Measurements from ENCODE around the gene NBPF6. TPM values are rescaled to one million over a fixed set of nuclear protein-coding genes. Genes with fewer than 3 reads are reported as not detected.
"Not testable (repeated sequence)": the region's sequence is repeated elsewhere in the genome, so short reads cannot be mapped to it uniquely, and the experiment has no call there.

NBPF6 gene
- total RNA-seq, 1 experiment from 2014 or later: not detected

DNA sequence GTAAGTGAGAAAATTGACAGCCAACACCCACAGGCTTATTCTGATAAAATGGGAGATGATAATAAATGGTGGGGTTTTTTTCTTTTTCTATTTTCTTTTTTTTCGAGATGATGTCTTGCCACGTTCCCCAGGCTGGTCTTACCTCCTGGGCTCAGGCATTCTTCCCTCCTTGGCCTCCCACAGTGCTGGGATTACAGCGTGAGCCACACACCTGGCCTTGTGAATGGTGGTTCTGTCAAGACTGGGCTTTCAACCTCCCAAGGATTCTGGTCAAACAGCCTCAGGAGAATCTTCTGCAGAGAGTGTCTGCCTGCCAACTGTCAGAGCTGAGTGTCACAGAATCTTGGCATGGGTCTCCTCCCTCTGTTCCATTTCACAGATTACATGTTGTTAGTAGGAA lies 16.7 kb upstream of the NBPF6 start:
- not testable (repeated sequence) for H4K8ac ChIP-seq (replicated peaks; ENCODE audit: insufficient read length, low read depth, low read length); H3K79me1 ChIP-seq (ENCODE audit: insufficient read depth, low read depth, low read length, poor library complexity, severe bottlenecking); H3T11ph ChIP-seq (ENCODE audit: low read length); H3K4me2 ChIP-seq (ENCODE audit: insufficient read depth, insufficient read length, low read length); H2BK5ac ChIP-seq (ENCODE audit: insufficient read length, low read length); H2BK120ac ChIP-seq (ENCODE audit: low read depth, low read length, poor library complexity, severe bottlenecking); H4K20me1 ChIP-seq (ENCODE audit: control insufficient read depth, insufficient read depth, insufficient read length); H3K56ac ChIP-seq (ENCODE audit: insufficient read length, low read depth, low read length); DNase-seq; H3K4me1 ChIP-seq (ENCODE audit: insufficient read depth, low read length); H3K27me3 ChIP-seq (ENCODE audit: insufficient read depth, low read length); H3K4ac ChIP-seq (ENCODE audit: low read depth, low read length); H3K36me3 Mint-ChIP-seq (ENCODE audit: insufficient read depth in 1 of 3, low read depth in 3 of 3); H4K91ac ChIP-seq (ENCODE audit: insufficient read length, low read depth, low read length); H3K9me3 ChIP-seq (ENCODE audit: control insufficient read depth, low read depth, low read length); H3K79me2 ChIP-seq (ENCODE audit: insufficient read depth, low read length); H2BK15ac ChIP-seq (ENCODE audit: low read depth, low read length); H4K5ac ChIP-seq (ENCODE audit: insufficient read length, low read depth, low read length); H3K27me3 Mint-ChIP-seq (ENCODE audit: low read depth); H2AK5ac ChIP-seq (ENCODE audit: insufficient read length, low read length); H3K27ac ChIP-seq (ENCODE audit: insufficient read length, low read depth, low read length); H2AFZ ChIP-seq (ENCODE audit: low read length); H3K4me3 Mint-ChIP-seq; H3K18ac ChIP-seq (ENCODE audit: insufficient read length, low read depth, low read length); H3K27ac Mint-ChIP-seq; H3K23ac ChIP-seq (ENCODE audit: insufficient read length, low read depth, low read length); H3K9ac ChIP-seq (ENCODE audit: extremely low read depth, insufficient read length, low read length); H3K14ac ChIP-seq (ENCODE audit: insufficient read depth, low read length); H3K4me1 Mint-ChIP-seq; H3K23me2 ChIP-seq (ENCODE audit: insufficient read length, low read depth, low read length, poor library complexity, severe bottlenecking); H3K9me3 Mint-ChIP-seq; H2BK12ac ChIP-seq (ENCODE audit: insufficient read length, low read depth, low read length); H2BK20ac ChIP-seq (ENCODE audit: low read depth, low read length, poor library complexity, severe bottlenecking)
- WGBS (ENCODE audit: extremely low coverage, insufficient read length, low lambda C conversion rate): no CpG with 5 or more reads among the region's 3 CpGs

- not testable (repeated sequence) for H2BK15ac ChIP-seq (ENCODE audit: low read depth, low read length); H3K14ac ChIP-seq (ENCODE audit: insufficient read depth, low read length); H4K91ac ChIP-seq (ENCODE audit: insufficient read length, low read depth, low read length); DNase-seq; H3K4me2 ChIP-seq (ENCODE audit: insufficient read depth, insufficient read length, low read length); H3K4ac ChIP-seq (ENCODE audit: low read depth, low read length); H4K8ac ChIP-seq (replicated peaks; ENCODE audit: insufficient read length, low read depth, low read length); H3K23me2 ChIP-seq (ENCODE audit: insufficient read length, low read depth, low read length, poor library complexity, severe bottlenecking); H3K79me2 ChIP-seq (ENCODE audit: insufficient read depth, low read length); H3K4me1 Mint-ChIP-seq; H2BK12ac ChIP-seq (ENCODE audit: insufficient read length, low read depth, low read length); H3K18ac ChIP-seq (ENCODE audit: insufficient read length, low read depth, low read length); H2BK5ac ChIP-seq (ENCODE audit: insufficient read length, low read length); H3K36me3 Mint-ChIP-seq (ENCODE audit: insufficient read depth in 1 of 3, low read depth in 3 of 3); H3K4me1 ChIP-seq (ENCODE audit: insufficient read depth, low read length); H2AK5ac ChIP-seq (ENCODE audit: insufficient read length, low read length); H3K23ac ChIP-seq (ENCODE audit: insufficient read length, low read depth, low read length); H4K5ac ChIP-seq (ENCODE audit: insufficient read length, low read depth, low read length); H2AFZ ChIP-seq (ENCODE audit: low read length); H3K56ac ChIP-seq (ENCODE audit: insufficient read length, low read depth, low read length); H3K9me3 ChIP-seq (ENCODE audit: control insufficient read depth, low read depth, low read length); H2BK120ac ChIP-seq (ENCODE audit: low read depth, low read length, poor library complexity, severe bottlenecking); H3K4me3 Mint-ChIP-seq; H2BK20ac ChIP-seq (ENCODE audit: low read depth, low read length, poor library complexity, severe bottlenecking); H4K20me1 ChIP-seq (ENCODE audit: control insufficient read depth, insufficient read depth, insufficient read length); H3K9me3 Mint-ChIP-seq; H3K27ac Mint-ChIP-seq; H3T11ph ChIP-seq (ENCODE audit: low read length); H3K27me3 Mint-ChIP-seq (ENCODE audit: low read depth); H3K27me3 ChIP-seq (ENCODE audit: insufficient read depth, low read length); H3K27ac ChIP-seq (ENCODE audit: insufficient read length, low read depth, low read length); H3K9ac ChIP-seq (ENCODE audit: extremely low read depth, insufficient read length, low read length); H3K79me1 ChIP-seq (ENCODE audit: insufficient read depth, low read depth, low read length, poor library complexity, severe bottlenecking)
These were observed 11.6 kb upstream of the NBPF6 start for GRCh38 chr1:108438536-108438935.

DNA sequence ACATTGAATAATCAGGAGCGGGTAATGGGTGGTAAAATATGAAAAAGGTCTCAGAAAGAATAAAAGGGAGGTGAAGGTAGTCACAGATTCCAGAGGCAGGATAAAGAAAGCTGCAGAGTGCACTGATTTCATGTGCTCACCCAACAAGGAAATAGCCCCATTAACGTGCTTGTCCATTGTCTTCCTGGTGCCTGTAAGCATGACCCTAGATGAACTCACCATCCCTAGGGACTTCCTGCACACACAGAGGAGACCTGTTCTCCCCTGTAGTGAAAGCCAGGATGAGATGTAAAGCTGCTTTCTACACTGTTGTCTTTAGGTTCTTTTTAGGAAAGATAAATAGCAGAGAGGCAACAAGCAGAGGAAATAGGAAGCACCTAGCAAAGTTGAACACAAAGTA lies 4.4 kb downstream of the NBPF6 start:
- not testable (repeated sequence) for H3K79me1 ChIP-seq (ENCODE audit: insufficient read depth, low read depth, low read length, poor library complexity, severe bottlenecking); H4K20me1 ChIP-seq (ENCODE audit: control insufficient read depth, insufficient read depth, insufficient read length); H3K56ac ChIP-seq (ENCODE audit: insufficient read length, low read depth, low read length); H2AK5ac ChIP-seq (ENCODE audit: insufficient read length, low read length); H4K5ac ChIP-seq (ENCODE audit: insufficient read length, low read depth, low read length); H3K9ac ChIP-seq (ENCODE audit: extremely low read depth, insufficient read length, low read length); H3K14ac ChIP-seq (ENCODE audit: insufficient read depth, low read length); H4K91ac ChIP-seq (ENCODE audit: insufficient read length, low read depth, low read length); H3K23me2 ChIP-seq (ENCODE audit: insufficient read length, low read depth, low read length, poor library complexity, severe bottlenecking); H2BK120ac ChIP-seq (ENCODE audit: low read depth, low read length, poor library complexity, severe bottlenecking); H3K9me3 Mint-ChIP-seq; H3K36me3 Mint-ChIP-seq (ENCODE audit: insufficient read depth in 1 of 3, low read depth in 3 of 3); H3K27ac ChIP-seq (ENCODE audit: insufficient read length, low read depth, low read length); H4K8ac ChIP-seq (replicated peaks; ENCODE audit: insufficient read length, low read depth, low read length); H2AFZ ChIP-seq (ENCODE audit: low read length); H3K4me3 Mint-ChIP-seq; H2BK5ac ChIP-seq (ENCODE audit: insufficient read length, low read length); H3K4ac ChIP-seq (ENCODE audit: low read depth, low read length); H3K4me1 ChIP-seq (ENCODE audit: insufficient read depth, low read length); H3K79me2 ChIP-seq (ENCODE audit: insufficient read depth, low read length); H3K27me3 ChIP-seq (ENCODE audit: insufficient read depth, low read length); H2BK15ac ChIP-seq (ENCODE audit: low read depth, low read length); H3K23ac ChIP-seq (ENCODE audit: insufficient read length, low read depth, low read length); DNase-seq; H2BK12ac ChIP-seq (ENCODE audit: insufficient read length, low read depth, low read length); H3K4me1 Mint-ChIP-seq; H3T11ph ChIP-seq (ENCODE audit: low read length); H2BK20ac ChIP-seq (ENCODE audit: low read depth, low read length, poor library complexity, severe bottlenecking); H3K9me3 ChIP-seq (ENCODE audit: control insufficient read depth, low read depth, low read length); H3K27ac Mint-ChIP-seq; H3K4me2 ChIP-seq (ENCODE audit: insufficient read depth, insufficient read length, low read length); H3K18ac ChIP-seq (ENCODE audit: insufficient read length, low read depth, low read length); H3K27me3 Mint-ChIP-seq (ENCODE audit: low read depth)
- WGBS (ENCODE audit: extremely low coverage, insufficient read length, low lambda C conversion rate): no CpG with 5 or more reads among the region's 2 CpGs
